ENCODE data around the gene ACAA1. TPM values are rescaled to one million over a fixed set of nuclear protein-coding genes. Genes with fewer than 3 reads are reported as not detected.
A peak's percentile ranks its signal among the peaks of the same experiment; 100 is the strongest.

The ACAA1 gene
- total and polyA plus RNA-seq, 2 of the 13 experiments (the other 11 are each of a cell fraction or from before 2014, with no cell fraction given): 60.8 to 188 TPM

- TF ChIP-seq ZNF576 (CRISPR knock-in tag; IDR thresholded peaks at IDR 0.05) (no peak), ZFP36L1 (CRISPR knock-in tag; IDR thresholded peaks at IDR 0.05) (no peak), ZNF256 (CRISPR knock-in tag; conservative IDR thresholded peaks at IDR 0.05) (no peak), ZSCAN20 (CRISPR knock-in tag; IDR thresholded peaks at IDR 0.05; ENCODE audit: borderline replicate concordance) (no peak), TEF (CRISPR knock-in tag; IDR thresholded peaks at IDR 0.05) (no peak), ZNF619 (CRISPR knock-in tag; IDR thresholded peaks at IDR 0.05) (no peak; the same call in 1 of the 2 replicates), ZNF205 (CRISPR knock-in tag; IDR thresholded peaks at IDR 0.05) (no peak), ZNF362 (CRISPR knock-in tag; IDR thresholded peaks at IDR 0.05; ENCODE audit: borderline replicate concordance) (no peak), ZNF142 (CRISPR knock-in tag; IDR thresholded peaks at IDR 0.05) (no peak), ZSCAN25 (CRISPR knock-in tag; IDR thresholded peaks at IDR 0.05) (peak; percentile 59; the same call in 1 of the 2 replicates), ZNF335 (CRISPR knock-in tag; IDR thresholded peaks at IDR 0.05) (no peak), NFAT5 (CRISPR knock-in tag; IDR thresholded peaks at IDR 0.05) (no peak), ZNF260 (CRISPR knock-in tag; IDR thresholded peaks at IDR 0.05; ENCODE audit: borderline replicate concordance, low read depth) (no peak), PHF20 (CRISPR knock-in tag; IDR thresholded peaks at IDR 0.05) (no peak), ZKSCAN8 (CRISPR knock-in tag; IDR thresholded peaks at IDR 0.05; ENCODE audit: borderline replicate concordance) (no peak), HNF4G (IDR thresholded peaks at IDR 0.05; ENCODE audit: borderline replicate concordance, low read depth, low read length) (peak; percentile 97), HNF4G (CRISPR knock-in tag; IDR thresholded peaks at IDR 0.05; ENCODE audit: borderline replicate concordance, low read depth) (peak; percentile 98)
Measured at GRCh38 chr3:38130631-38131065, 6.3 kb downstream of the ACAA1 start (continued).
